SK-N-SH (cell line): ENCODE data around the gene CIPC. TPM values are rescaled to one million over a fixed set of nuclear protein-coding genes. Genes with fewer than 3 reads are reported as not detected.

Experiments used
- CTCF ChIA-PET: fragments of 300-600, 350-600 bp; formaldehyde crosslinking; extraction: SDS; loops from one replicate; lab custom pipeline; 2021; lab: Yijun Ruan, JAX
- POLR2A ChIA-PET: fragments of 350-600 bp; sonication (Branson Sonifier 250); formaldehyde crosslinking; extraction: SDS; loops from one replicate; lab custom pipeline; 2020; ENCODE audit warnings: antibody characterized with exemption, inconsistent platforms; lab: Yijun Ruan, JAX
- DNase-seq: peaks from one replicate; pipeline ENCODE4 v3.0.0; 2012
- H2AFZ ChIP-seq: fragments of 200-600 bp; sonication (generic); 2 replicates; pipeline ENCODE4 v1.8.1; 2016; ENCODE audit warnings: antibody characterized with exemption, mild to moderate bottlenecking, low read depth
- H3F3A ChIP-seq: fragments of 200-600 bp; sonication (generic); replicated peaks from 2 replicates; pipeline ENCODE3; 2016; ENCODE audit warnings: antibody characterized with exemption, mild to moderate bottlenecking; ENCODE audit not compliant: insufficient read depth
- H3K27ac ChIP-seq, 2 experiments: fragments of 200-500 bp in 1 of 2; fragments of 200-600 bp in 1 of 2; sonication (Bioruptor generic) in 1 of 2; sonication (generic), shearing (Covaris generic) in 1 of 2; 2 replicates each; pipeline versions ENCODE4 v1.5.1 to v1.6.1; 2014 to 2016; ENCODE audit warnings: low read depth in 2 of 2, inconsistent platforms in 1 of 2, low read length in 1 of 2, mild to moderate bottlenecking in 1 of 2, mixed read lengths in 1 of 2
- H3K27me3 ChIP-seq: fragments of 200-600 bp; sonication (generic), shearing (Covaris generic); 2 replicates; pipeline ENCODE4 v1.6.1; 2016; ENCODE audit warnings: mixed run types; ENCODE audit not compliant: insufficient read depth
- H3K36me3 ChIP-seq, 2 experiments: fragments of 200-500 bp in 1 of 2; fragments of 200-600 bp in 1 of 2; sonication (Bioruptor generic) in 1 of 2; sonication (generic) in 1 of 2; replicated peaks in 1 of 2; 2 replicates each; pipeline versions ENCODE3 to v1.5.1; 2014 to 2016; ENCODE audit warnings: low read length in 1 of 2, mild to moderate bottlenecking in 1 of 2; ENCODE audit not compliant: insufficient read depth in 2 of 2, control insufficient read depth in 1 of 2
- H3K4me1 ChIP-seq, 2 experiments: fragments of 200-500 bp in 1 of 2; fragments of 200-600 bp in 1 of 2; sonication (Bioruptor generic) in 1 of 2; sonication (generic), shearing (Covaris generic) in 1 of 2; 2 replicates each; pipeline versions ENCODE4 v1.5.1 to v1.6.1; 2014 to 2016; ENCODE audit warnings: low read depth in 1 of 2, low read length in 1 of 2, mixed run types in 1 of 2; ENCODE audit not compliant: insufficient read depth in 2 of 2, control insufficient read depth in 1 of 2
- H3K4me2 ChIP-seq: fragments of 200-600 bp; sonication (generic), shearing (Covaris generic); 2 replicates; pipeline ENCODE4 v1.6.1; 2017; ENCODE audit warnings: mixed run types
- H3K4me3 ChIP-seq, 2 experiments: fragments of 200-500 bp in 1 of 2; fragments of 200-600 bp in 1 of 2; sonication (Bioruptor generic) in 1 of 2; sonication (generic), shearing (Covaris generic) in 1 of 2; 2 replicates each; pipeline versions ENCODE4 v1.5.1 to v1.8.1; 2014 to 2016; ENCODE audit warnings: low read depth in 2 of 2, inconsistent platforms in 1 of 2, low read length in 1 of 2, mild to moderate bottlenecking in 1 of 2, mixed read lengths in 1 of 2, moderate library complexity in 1 of 2
- H3K79me2 ChIP-seq: fragments of 200-600 bp; sonication (generic); 2 replicates; pipeline ENCODE4 v1.8.1; 2017; ENCODE audit warnings: mild to moderate bottlenecking; ENCODE audit not compliant: insufficient read depth
- H3K9ac ChIP-seq: fragments of 200-600 bp; sonication (generic); 2 replicates; pipeline ENCODE4 v1.6.1; 2017; ENCODE audit warnings: mixed run types
- H3K9me2 ChIP-seq: fragments of 200-600 bp; sonication (generic); 2 replicates; pipeline ENCODE4 v1.6.1; 2017; ENCODE audit warnings: mixed run types
- H3K9me3 ChIP-seq: fragments of 200-600 bp; sonication (generic); 2 replicates; pipeline ENCODE4 v1.6.1; 2017; ENCODE audit warnings: mixed run types, mild to moderate bottlenecking, moderate library complexity
- H4K20me1 ChIP-seq: fragments of 200-600 bp; sonication (generic); 2 replicates; pipeline ENCODE4 v1.6.1; 2017; ENCODE audit warnings: mild to moderate bottlenecking, mixed run types; ENCODE audit not compliant: insufficient read depth
- ELF1 ChIP-seq: IDR thresholded peaks from 2 replicates; pipeline ENCODE4 v1.4.0; 2012
- EP300 ChIP-seq, 2 experiments: IDR thresholded peaks; 2 replicates each; pipeline versions ENCODE4 v1.4.0 to v1.6.1; 2012; ENCODE audit warnings: borderline replicate concordance in 1 of 2, low read depth in 1 of 2, low read length in 1 of 2
- EZH2phosphoT487 ChIP-seq: fragments of 200-600 bp; sonication (generic); IDR thresholded peaks from 2 replicates; pipeline ENCODE4 v1.6.1; 2017; ENCODE audit warnings: low read depth, mixed run types, mild to moderate bottlenecking, antibody characterized with exemption, moderate library complexity, borderline replicate concordance
- GATA2 ChIP-seq: sonication (generic); formaldehyde crosslinking; IDR thresholded peaks from 2 replicates; pipeline ENCODE4 v1.5.0; 2020; ENCODE audit warnings: mild to moderate bottlenecking, missing genetic modification reagents
- MEF2A ChIP-seq: IDR thresholded peaks from 2 replicates; pipeline ENCODE4 v1.4.0; 2012; ENCODE audit warnings: low read depth, borderline replicate concordance
- NFIC ChIP-seq: IDR thresholded peaks from 2 replicates; pipeline ENCODE4 v1.4.0; 2012; ENCODE audit warnings: borderline replicate concordance
- PBX3 ChIP-seq: IDR thresholded peaks from 2 replicates; pipeline ENCODE4; 2012
- POLR2AphosphoS5 ChIP-seq: IDR thresholded peaks from 2 replicates; pipeline ENCODE4 v1.6.1; 2012; ENCODE audit warnings: low read depth, low read length
- RAD21 ChIP-seq: IDR thresholded peaks from 2 replicates; pipeline ENCODE4 v1.6.1; 2012; ENCODE audit warnings: mild to moderate bottlenecking, low read length
- RCOR1 ChIP-seq: fragments of 150-350 bp; IDR thresholded peaks from 2 replicates; pipeline ENCODE4 v1.6.1; 2017; ENCODE audit warnings: antibody characterized with exemption, low read length
- SIN3A ChIP-seq: IDR thresholded peaks from 2 replicates; pipeline ENCODE4 v1.6.1; 2012; ENCODE audit warnings: low read depth, mild to moderate bottlenecking, low read length, moderate library complexity, borderline replicate concordance
- SMC3 ChIP-seq: IDR thresholded peaks from 2 replicates; pipeline ENCODE4 v1.6.1; 2012; ENCODE audit warnings: low read depth, low read length, improper control_type of control experiment
- TAF1 ChIP-seq: IDR thresholded peaks from 2 replicates; pipeline ENCODE4 v1.6.1; 2012; ENCODE audit warnings: low read depth, mild to moderate bottlenecking, low read length, moderate library complexity, borderline replicate concordance
- YY1 ChIP-seq: IDR thresholded peaks from 2 replicates; pipeline ENCODE4 v1.4.0; 2012; ENCODE audit warnings: low read depth, mild to moderate bottlenecking
- WGBS: methylation state at CpG from one replicate; pipeline ENCODE4 v1.1.6; 2017; ENCODE audit warnings: low lambda C conversion rate; 5-methylcytosine and 5-hydroxymethylcytosine counted together
- polyA plus RNA-seq, 3 experiments: library from polyadenylated mRNA; depleted of rRNA; stranded (reverse); fragments of >200 nt; gene quantifications; 2 replicates each; pipeline ENCODE4 v1.2.3, GENCODE V29; 2012
- TF ChIP-seq, protein P1 (sequence below): fragments of 150-350 bp; IDR thresholded peaks from 2 replicates; pipeline ENCODE4 v1.6.1; 2017; ENCODE audit warnings: antibody characterized with exemption, low read length, low read depth, borderline replicate concordance
- TF ChIP-seq, protein P2 (sequence below): fragments of 150-350 bp; IDR thresholded peaks from 2 replicates; pipeline ENCODE4 v1.6.1; 2016; ENCODE audit warnings: mild to moderate bottlenecking, low read depth, low read length
- TF ChIP-seq, protein P3 (sequence below): IDR thresholded peaks from 2 replicates; pipeline ENCODE4 v1.4.0; 2012; ENCODE audit warnings: low read depth

Gene CIPC
- polyA plus RNA-seq, 1 of the 3 experiments (the other 2 are of a cell fraction): 6.5 TPM

- H3K4me3 ChIP-seq: no peak overlapping the region
- no peaks in the 10 kb centered on the region for H4K20me1 ChIP-seq
- H3K4me1 ChIP-seq: peaks cover 0 to 13% of the 10 kb centered on the region in 2 experiments; a peak in 1 of 4 replicates
- H3K9me2 ChIP-seq: no peaks in the 10 kb centered on the region
- no peaks in the 10 kb centered on the region for H3K9me3 ChIP-seq
- DNase-seq: no peak
- no peak overlapping the region for H3K9ac ChIP-seq
- H3K79me2 ChIP-seq: no peaks in the 10 kb centered on the region
- H3K27me3 ChIP-seq: 0 out of 2 replicates have a peak, but pooled peaks cover 6% of the 10 kb centered on the region
- H3F3A ChIP-seq: no peaks in the 10 kb centered on the region
- no peaks in the 10 kb centered on the region for H3K36me3 ChIP-seq
- TF ChIP-seq EP300 (IDR thresholded peaks at IDR 0.05; ENCODE audit: borderline replicate concordance in 1 of 2, low read depth in 1 of 2, low read length in 1 of 2) (no peak), MEF2A (no peak), RAD21 (no peak), YY1 (no peak), EZH2phosphoT487 (no peak), POLR2AphosphoS5 (no peak), RCOR1 (no peak), SMC3 (no peak), TAF1 (no peak), ELF1 (no peak), PBX3 (no peak), SIN3A (no peak), GATA2 (no peak), NFIC (no peak)
- TF ChIP-seq, protein P1, sequence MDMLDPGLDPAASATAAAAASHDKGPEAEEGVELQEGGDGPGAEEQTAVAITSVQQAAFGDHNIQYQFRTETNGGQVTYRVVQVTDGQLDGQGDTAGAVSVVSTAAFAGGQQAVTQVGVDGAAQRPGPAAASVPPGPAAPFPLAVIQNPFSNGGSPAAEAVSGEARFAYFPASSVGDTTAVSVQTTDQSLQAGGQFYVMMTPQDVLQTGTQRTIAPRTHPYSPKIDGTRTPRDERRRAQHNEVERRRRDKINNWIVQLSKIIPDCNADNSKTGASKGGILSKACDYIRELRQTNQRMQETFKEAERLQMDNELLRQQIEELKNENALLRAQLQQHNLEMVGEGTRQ: no peak
- TF ChIP-seq, protein P2, sequence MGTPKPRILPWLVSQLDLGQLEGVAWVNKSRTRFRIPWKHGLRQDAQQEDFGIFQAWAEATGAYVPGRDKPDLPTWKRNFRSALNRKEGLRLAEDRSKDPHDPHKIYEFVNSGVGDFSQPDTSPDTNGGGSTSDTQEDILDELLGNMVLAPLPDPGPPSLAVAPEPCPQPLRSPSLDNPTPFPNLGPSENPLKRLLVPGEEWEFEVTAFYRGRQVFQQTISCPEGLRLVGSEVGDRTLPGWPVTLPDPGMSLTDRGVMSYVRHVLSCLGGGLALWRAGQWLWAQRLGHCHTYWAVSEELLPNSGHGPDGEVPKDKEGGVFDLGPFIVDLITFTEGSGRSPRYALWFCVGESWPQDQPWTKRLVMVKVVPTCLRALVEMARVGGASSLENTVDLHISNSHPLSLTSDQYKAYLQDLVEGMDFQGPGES: no peak
- TF ChIP-seq, protein P3, sequence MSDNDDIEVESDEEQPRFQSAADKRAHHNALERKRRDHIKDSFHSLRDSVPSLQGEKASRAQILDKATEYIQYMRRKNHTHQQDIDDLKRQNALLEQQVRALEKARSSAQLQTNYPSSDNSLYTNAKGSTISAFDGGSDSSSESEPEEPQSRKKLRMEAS: no peak
- 79% methylated on average over 5 of the region's 5 CpGs for WGBS
- POLR2A ChIA-PET: no interaction called here
- no peak overlapping the region for H2AFZ ChIP-seq
- CTCF ChIA-PET: interaction anchor here (1.2 to 11.6 kb wide), 6 partner anchors 7 to 256 kb away, joined by 4 to 129 read pairs (median 7); partner anchors contain the start of gene ZDHHC22
- H3K27ac ChIP-seq: no peak overlapping the region
- H3K4me2 ChIP-seq: no peak overlapping the region
These were observed 33.9 kb downstream of the CIPC start for GRCh38 chr14:77131871-77132486.
